GM12878 (cell line): ENCODE measurements around the gene PLCB4. TPM values are rescaled to one million over a fixed set of nuclear protein-coding genes. Genes with fewer than 3 reads are reported as not detected.

Experiments
- ATAC-seq: fragments of 200-7000 bp; cut with Tn5 transposase; 3 replicates; pipeline ENCODE4 v1.9.1; 2020; ENCODE audit warnings: mild to moderate bottlenecking, moderate library complexity
- BruUV-seq: library from RNA; stranded (reverse); fragments of 400-500 nt; replicated peaks from 2 replicates; lab custom pipeline; 2021; lab: Mats Ljungman, UMichigan
- CTCF ChIA-PET: fragments of 300-600 bp; sonication (Branson Sonifier 250); formaldehyde crosslinking; extraction: SDS; loops from one replicate; lab custom pipeline; 2021; ENCODE audit warnings: inconsistent platforms; lab: Yijun Ruan, JAX
- POLR2A ChIA-PET: fragments of 350-600 bp; formaldehyde crosslinking; extraction: SDS; loops from one replicate; lab custom pipeline; 2021; ENCODE audit warnings: inconsistent platforms; lab: Charles Lee
- RAD21 ChIA-PET: fragments of 300-600 bp; sonication (Branson Sonifier 250); formaldehyde crosslinking; loops from one replicate; lab custom pipeline; 2023; ENCODE audit warnings: antibody characterized with exemption; ENCODE audit not compliant: unreplicated experiment; lab: Charles Lee
- SMC1A ChIA-PET: fragments of 300-600 bp; sonication (Branson Sonifier 250); formaldehyde crosslinking; loops from one replicate; lab custom pipeline; 2023; ENCODE audit not compliant: unreplicated experiment, uncharacterized antibody; lab: Charles Lee
- DNase-seq: peaks from one replicate; pipeline ENCODE4 v3.0.0-alpha.2; 2011; ENCODE audit warnings: low read depth, low spot score
- FAIRE-seq: peaks from 3 replicates; lab custom pipeline; 2011; peaks lifted over from hg19 to GRCh38; lab: Jason Lieb, UNC
- H2AFZ ChIP-seq: 2 replicates; pipeline ENCODE4 v1.6.0; 2011; ENCODE audit warnings: low read depth, low read length, control low read depth; ENCODE audit not compliant: control insufficient read depth
- H3K27ac ChIP-seq: 2 replicates; pipeline ENCODE4 v1.5.1; 2011; ENCODE audit warnings: control low read depth; ENCODE audit not compliant: control insufficient read depth, insufficient read depth
- H3K27me3 ChIP-seq, 2 experiments: replicated peaks in 1 of 2; 2 replicates each; pipeline versions ENCODE4 v1.6.0 to v1.6.1; 2011; ENCODE audit warnings: low read length in 1 of 2; ENCODE audit not compliant: control insufficient read depth in 2 of 2, insufficient read depth in 2 of 2
- H3K36me3 ChIP-seq, 2 experiments: 2 replicates each; pipeline ENCODE4 v1.5.1; 2011; ENCODE audit warnings: low read length in 1 of 2; ENCODE audit not compliant: control insufficient read depth in 2 of 2, insufficient read depth in 2 of 2
- H3K4me1 ChIP-seq: 2 replicates; pipeline ENCODE4 v1.6.1; 2011; ENCODE audit warnings: mild to moderate bottlenecking, low read length, moderate library complexity, mixed read lengths; ENCODE audit not compliant: control insufficient read depth, insufficient read depth
- H3K4me2 ChIP-seq: 2 replicates; pipeline ENCODE4 v1.6.0; 2011; ENCODE audit warnings: control low read depth; ENCODE audit not compliant: control insufficient read depth, insufficient read depth
- H3K4me3 ChIP-seq: fragments of 200-600 bp; sonication (generic); 2 replicates; pipeline ENCODE4 v1.5.1; 2016
- H3K79me2 ChIP-seq: 2 replicates; pipeline ENCODE4 v1.6.0; 2011; ENCODE audit warnings: low read length; ENCODE audit not compliant: control insufficient read depth, insufficient read depth
- H3K9ac ChIP-seq: 2 replicates; pipeline ENCODE4 v1.8.0; 2011; ENCODE audit warnings: low read length, control low read depth, mixed read lengths; ENCODE audit not compliant: control insufficient read depth, insufficient read depth
- H3K9me3 ChIP-seq: replicated peaks from 3 replicates; pipeline ENCODE4 v1.5.1; 2011; ENCODE audit warnings: mild to moderate bottlenecking, low read length; ENCODE audit not compliant: control insufficient read depth, insufficient read depth
- H4K20me1 ChIP-seq: 2 replicates; pipeline ENCODE4 v1.6.0; 2011; ENCODE audit not compliant: control insufficient read depth, insufficient read depth
- CHD2 ChIP-seq: IDR thresholded peaks from 2 replicates; pipeline ENCODE4 v1.6.1; 2011; ENCODE audit warnings: low read depth, low read length, improper control_type of control experiment, borderline replicate concordance
- NFYA ChIP-seq: IDR thresholded peaks from 2 replicates; pipeline ENCODE4 v1.6.1; 2011; ENCODE audit warnings: low read depth, mild to moderate bottlenecking, low read length, improper control_type of control experiment, borderline replicate concordance
- RAD21 ChIP-seq: IDR thresholded peaks from 2 replicates; pipeline ENCODE4 v1.6.1; 2011; ENCODE audit warnings: mild to moderate bottlenecking, low read depth, low read length, moderate library complexity; ENCODE audit not compliant: insufficient read depth
- RUNX3 ChIP-seq: IDR thresholded peaks from 2 replicates; pipeline ENCODE4 v1.6.1; 2012; ENCODE audit warnings: low read length, inconsistent platforms
- STAT3 ChIP-seq: IDR thresholded peaks from 2 replicates; pipeline ENCODE4 v1.6.1; 2011; ENCODE audit warnings: low read depth, low read length, improper control_type of control experiment
- WGBS: methylation state at CpG from one replicate; pipeline ENCODE4 v1.1.6; 2016; ENCODE audit warnings: low lambda C conversion rate; ENCODE audit not compliant: insufficient replicate concordance, insufficient coverage; ENCODE audit errors: missing lambda C conversion rate; 5-methylcytosine and 5-hydroxymethylcytosine counted together
- in situ Hi-C: fragments of 300-500 bp; cut with MboI; formaldehyde crosslinking; loops from 9 replicates; pipeline ENCODE4 v1.14.3; 2018; ENCODE audit warnings: mixed read lengths
- intact Hi-C: fragments of 100-400 bp; cut with micrococcal nuclease; formaldehyde crosslinking; loops from one replicate; pipeline ENCODE4 v1.14.2; 2022; ENCODE audit not compliant: unreplicated experiment
- polyA plus RNA-seq, 11 experiments: library from polyadenylated mRNA; depleted of rRNA in 4 of 11; unstranded in 6 of 11; stranded (reverse) in 5 of 11; fragments of >200 nt; fragmentation: Nextera tagmentation in 4 of 11; fragmentation: Illumina TruSeq in 1 of 11; extraction: Ambion mirVana in 4 of 11; extraction: Trizol in 1 of 11; gene quantifications; 1 replicate in 1 of 11; 2 replicates in 10 of 11; pipeline versions ENCODE4 v1.2.1 to v1.2.3, GENCODE V29; 2011 to 2016; ENCODE audit warnings: inconsistent platforms in 2 of 11, missing spikeins in 2 of 11, low read depth in 1 of 11
- total RNA-seq, 4 experiments: library from RNA; depleted of rRNA in 3 of 4; stranded (reverse); fragments of >200 nt in 3 of 4; fragmentation: Illumina TruSeq in 1 of 4; extraction: Trizol in 1 of 4; gene quantifications; 2 replicates each; pipeline versions ENCODE4 v1.2.1 to v1.2.3, GENCODE V29; 2013 to 2021
- TF ChIP-seq, protein P1 (sequence below): fragments of 450-650 bp; formaldehyde crosslinking; IDR thresholded peaks from 2 replicates; pipeline ENCODE4 v1.4.0; 2020; ENCODE audit warnings: mild to moderate bottlenecking, moderate library complexity
- TF ChIP-seq, protein P2 (sequence below): fragments of 450-650 bp; conservative IDR thresholded peaks from 2 replicates; pipeline ENCODE4 v1.6.1; 2017; ENCODE audit warnings: mild to moderate bottlenecking, moderate library complexity
- TF ChIP-seq, protein P3 (sequence below): fragments of 450-650 bp; formaldehyde crosslinking; IDR thresholded peaks from 2 replicates; pipeline ENCODE4 v1.5.0; 2022; ENCODE audit warnings: mild to moderate bottlenecking, missing genetic modification characterization

The PLCB4 gene
- total and polyA plus RNA-seq, 10 of the 15 experiments (the other 5 are each of a cell fraction or from before 2014, with no cell fraction given): not detected

DNA sequence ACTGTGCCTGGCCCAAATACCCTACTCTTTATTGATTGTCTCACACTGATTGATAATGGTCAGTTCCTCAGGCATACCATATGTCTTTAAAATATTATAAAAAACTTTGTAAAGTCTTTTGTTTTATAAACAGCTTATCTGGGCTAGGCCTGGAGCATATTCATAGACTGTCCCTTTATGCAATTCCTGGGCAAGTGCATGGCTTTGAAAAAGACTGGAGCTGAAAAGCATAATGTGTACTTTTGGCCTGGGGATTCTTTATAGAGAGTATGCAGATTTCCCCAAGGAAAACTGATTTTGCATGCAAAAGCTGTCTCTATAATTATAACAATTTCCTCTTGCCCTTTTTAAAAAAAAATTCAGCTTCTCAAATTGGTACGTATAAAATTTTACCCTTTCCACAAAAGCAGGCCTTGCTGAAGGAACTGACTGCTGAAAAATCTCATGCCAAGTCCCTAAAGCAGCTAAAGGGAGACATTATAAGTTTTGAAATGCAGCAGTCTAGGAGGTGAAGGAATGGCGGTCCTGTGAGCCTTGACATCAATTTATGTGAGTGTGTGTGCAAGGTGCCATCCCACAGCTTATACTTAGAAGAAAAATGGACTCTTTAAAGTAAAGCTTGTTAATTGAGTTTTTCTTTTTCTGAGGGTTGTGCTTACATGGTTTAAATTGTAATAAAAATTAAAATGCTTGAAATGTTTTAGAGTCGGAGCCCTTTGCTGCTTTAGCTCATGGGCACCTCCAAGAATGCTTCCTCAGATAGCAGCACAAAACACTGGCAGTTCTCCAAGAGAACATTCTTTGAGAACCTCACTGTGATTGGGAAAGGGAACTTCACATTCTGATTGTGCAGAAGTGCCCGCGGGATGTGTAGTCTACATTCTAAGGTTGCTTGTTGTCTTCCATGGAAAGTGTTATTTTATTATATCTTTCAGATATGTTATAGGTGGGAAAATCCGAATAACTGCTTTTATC, 43.9 kb downstream of the PLCB4 start (continued):
- TF ChIP-seq CHD2: no peak
- TF ChIP-seq, protein P1, sequence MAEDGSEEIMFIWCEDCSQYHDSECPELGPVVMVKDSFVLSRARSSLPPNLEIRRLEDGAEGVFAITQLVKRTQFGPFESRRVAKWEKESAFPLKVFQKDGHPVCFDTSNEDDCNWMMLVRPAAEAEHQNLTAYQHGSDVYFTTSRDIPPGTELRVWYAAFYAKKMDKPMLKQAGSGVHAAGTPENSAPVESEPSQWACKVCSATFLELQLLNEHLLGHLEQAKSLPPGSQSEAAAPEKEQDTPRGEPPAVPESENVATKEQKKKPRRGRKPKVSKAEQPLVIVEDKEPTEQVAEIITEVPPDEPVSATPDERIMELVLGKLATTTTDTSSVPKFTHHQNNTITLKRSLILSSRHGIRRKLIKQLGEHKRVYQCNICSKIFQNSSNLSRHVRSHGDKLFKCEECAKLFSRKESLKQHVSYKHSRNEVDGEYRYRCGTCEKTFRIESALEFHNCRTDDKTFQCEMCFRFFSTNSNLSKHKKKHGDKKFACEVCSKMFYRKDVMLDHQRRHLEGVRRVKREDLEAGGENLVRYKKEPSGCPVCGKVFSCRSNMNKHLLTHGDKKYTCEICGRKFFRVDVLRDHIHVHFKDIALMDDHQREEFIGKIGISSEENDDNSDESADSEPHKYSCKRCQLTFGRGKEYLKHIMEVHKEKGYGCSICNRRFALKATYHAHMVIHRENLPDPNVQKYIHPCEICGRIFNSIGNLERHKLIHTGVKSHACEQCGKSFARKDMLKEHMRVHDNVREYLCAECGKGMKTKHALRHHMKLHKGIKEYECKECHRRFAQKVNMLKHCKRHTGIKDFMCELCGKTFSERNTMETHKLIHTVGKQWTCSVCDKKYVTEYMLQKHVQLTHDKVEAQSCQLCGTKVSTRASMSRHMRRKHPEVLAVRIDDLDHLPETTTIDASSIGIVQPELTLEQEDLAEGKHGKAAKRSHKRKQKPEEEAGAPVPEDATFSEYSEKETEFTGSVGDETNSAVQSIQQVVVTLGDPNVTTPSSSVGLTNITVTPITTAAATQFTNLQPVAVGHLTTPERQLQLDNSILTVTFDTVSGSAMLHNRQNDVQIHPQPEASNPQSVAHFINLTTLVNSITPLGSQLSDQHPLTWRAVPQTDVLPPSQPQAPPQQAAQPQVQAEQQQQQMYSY (CRISPR knock-in tag): no peak
- no peak for TF ChIP-seq RUNX3
- TF ChIP-seq NFYA: no peak
- no peak for TF ChIP-seq STAT3

DNA sequence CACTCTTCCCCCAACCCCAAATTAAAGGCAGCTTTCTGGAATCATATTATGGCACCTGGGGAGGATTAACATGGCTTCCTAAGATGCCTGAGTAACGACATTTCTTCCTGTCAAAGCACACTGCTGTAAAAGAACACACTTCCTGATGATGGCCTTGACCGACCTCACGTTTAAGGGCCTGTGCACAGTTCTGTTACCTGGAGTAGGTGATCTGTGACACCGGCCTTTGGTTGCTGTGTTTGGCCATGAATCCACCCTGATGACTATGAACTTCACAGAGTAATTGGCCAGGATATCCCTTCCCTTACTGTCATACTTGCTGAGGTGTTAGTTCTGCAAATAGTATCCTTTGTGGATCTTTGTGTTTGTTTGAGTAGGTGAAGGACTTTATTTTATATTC, 45.8 kb downstream of the PLCB4 start:
- Histone ChIP-seq H3K9me3 (no peaks in the 10 kb centered on the region), H3K4me1 (no peaks in the 10 kb centered on the region), H3K79me2 (no peaks in the 10 kb centered on the region), H3K27me3 (no peaks in the 10 kb centered on the region), H3K27ac (no peak overlapping the region), H3K4me3 (no peak overlapping the region), H3K36me3 (no peaks in the 10 kb centered on the region), H4K20me1 (no peaks in the 10 kb centered on the region), H3K4me2 (no peak overlapping the region), H3K9ac (no peak overlapping the region), H2AFZ (no peak overlapping the region)
- no peak for ATAC-seq
- ChIA-PET RAD21 (no interaction called here), CTCF (no interaction called here), SMC1A (no interaction called here), POLR2A (no interaction called here)
- intact Hi-C loops: no loop called here
- in situ Hi-C loops: no loop called here
- 57% methylated on average over 4 of the region's 4 CpGs for WGBS
- no TSS peak for BruUV-seq
- no peak for FAIRE-seq
- DNase-seq: no peak
- TF ChIP-seq, protein P2, sequence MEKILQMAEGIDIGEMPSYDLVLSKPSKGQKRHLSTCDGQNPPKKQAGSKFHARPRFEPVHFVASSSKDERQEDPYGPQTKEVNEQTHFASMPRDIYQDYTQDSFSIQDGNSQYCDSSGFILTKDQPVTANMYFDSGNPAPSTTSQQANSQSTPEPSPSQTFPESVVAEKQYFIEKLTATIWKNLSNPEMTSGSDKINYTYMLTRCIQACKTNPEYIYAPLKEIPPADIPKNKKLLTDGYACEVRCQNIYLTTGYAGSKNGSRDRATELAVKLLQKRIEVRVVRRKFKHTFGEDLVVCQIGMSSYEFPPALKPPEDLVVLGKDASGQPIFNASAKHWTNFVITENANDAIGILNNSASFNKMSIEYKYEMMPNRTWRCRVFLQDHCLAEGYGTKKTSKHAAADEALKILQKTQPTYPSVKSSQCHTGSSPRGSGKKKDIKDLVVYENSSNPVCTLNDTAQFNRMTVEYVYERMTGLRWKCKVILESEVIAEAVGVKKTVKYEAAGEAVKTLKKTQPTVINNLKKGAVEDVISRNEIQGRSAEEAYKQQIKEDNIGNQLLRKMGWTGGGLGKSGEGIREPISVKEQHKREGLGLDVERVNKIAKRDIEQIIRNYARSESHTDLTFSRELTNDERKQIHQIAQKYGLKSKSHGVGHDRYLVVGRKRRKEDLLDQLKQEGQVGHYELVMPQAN: no peak
- TF ChIP-seq RAD21: no peak
- TF ChIP-seq, protein P3, sequence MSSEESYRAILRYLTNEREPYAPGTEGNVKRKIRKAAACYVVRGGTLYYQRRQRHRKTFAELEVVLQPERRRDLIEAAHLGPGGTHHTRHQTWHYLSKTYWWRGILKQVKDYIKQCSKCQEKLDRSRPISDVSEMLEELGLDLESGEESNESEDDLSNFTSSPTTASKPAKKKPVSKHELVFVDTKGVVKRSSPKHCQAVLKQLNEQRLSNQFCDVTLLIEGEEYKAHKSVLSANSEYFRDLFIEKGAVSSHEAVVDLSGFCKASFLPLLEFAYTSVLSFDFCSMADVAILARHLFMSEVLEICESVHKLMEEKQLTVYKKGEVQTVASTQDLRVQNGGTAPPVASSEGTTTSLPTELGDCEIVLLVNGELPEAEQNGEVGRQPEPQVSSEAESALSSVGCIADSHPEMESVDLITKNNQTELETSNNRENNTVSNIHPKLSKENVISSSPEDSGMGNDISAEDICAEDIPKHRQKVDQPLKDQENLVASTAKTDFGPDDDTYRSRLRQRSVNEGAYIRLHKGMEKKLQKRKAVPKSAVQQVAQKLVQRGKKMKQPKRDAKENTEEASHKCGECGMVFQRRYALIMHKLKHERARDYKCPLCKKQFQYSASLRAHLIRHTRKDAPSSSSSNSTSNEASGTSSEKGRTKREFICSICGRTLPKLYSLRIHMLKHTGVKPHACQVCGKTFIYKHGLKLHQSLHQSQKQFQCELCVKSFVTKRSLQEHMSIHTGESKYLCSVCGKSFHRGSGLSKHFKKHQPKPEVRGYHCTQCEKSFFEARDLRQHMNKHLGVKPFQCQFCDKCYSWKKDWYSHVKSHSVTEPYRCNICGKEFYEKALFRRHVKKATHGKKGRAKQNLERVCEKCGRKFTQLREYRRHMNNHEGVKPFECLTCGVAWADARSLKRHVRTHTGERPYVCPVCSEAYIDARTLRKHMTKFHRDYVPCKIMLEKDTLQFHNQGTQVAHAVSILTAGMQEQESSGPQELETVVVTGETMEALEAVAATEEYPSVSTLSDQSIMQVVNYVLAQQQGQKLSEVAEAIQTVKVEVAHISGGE: no peak
